Mesenchymal stem cell (in vitro differentiated cells and primary cell): ENCODE measurements around the gene ITIH5.
"Not testable (repeated sequence)": the region's sequence is repeated elsewhere in the genome, so short reads cannot be mapped to it uniquely, and the experiment has no call there.

Experiments used
- DNase-seq: peaks from one replicate; pipeline ENCODE4 v3.0.0-alpha.2; 2013
- H2AFZ ChIP-seq: one replicate; pipeline ENCODE4 v1.6.1; 2013; ENCODE audit warnings: low read depth, mild to moderate bottlenecking, control low read depth, inconsistent platforms, low read length, moderate library complexity
- H2AK5ac ChIP-seq: 2 replicates; pipeline ENCODE4 v1.6.1; 2013; ENCODE audit warnings: low read length, moderate library complexity, mild to moderate bottlenecking, inconsistent platforms; ENCODE audit not compliant: severe bottlenecking
- H2BK120ac ChIP-seq: one replicate; pipeline ENCODE4 v1.6.1; 2013; ENCODE audit warnings: low read depth, mild to moderate bottlenecking, inconsistent platforms, low read length, moderate library complexity
- H2BK12ac ChIP-seq, 2 experiments: one replicate each; pipeline ENCODE4 v1.6.1; 2013; ENCODE audit warnings: inconsistent platforms in 2 of 2, low read length in 2 of 2, mild to moderate bottlenecking in 2 of 2, moderate library complexity in 2 of 2, control low read depth in 1 of 2
- H2BK15ac ChIP-seq: one replicate; pipeline ENCODE4 v1.6.1; 2013; ENCODE audit warnings: mild to moderate bottlenecking, low read depth, inconsistent platforms; ENCODE audit not compliant: poor library complexity, severe bottlenecking
- H2BK5ac ChIP-seq: 2 replicates; pipeline ENCODE4 v1.6.1; 2013; ENCODE audit warnings: low read depth, mild to moderate bottlenecking, low read length, control low read depth, inconsistent platforms; ENCODE audit not compliant: poor library complexity, severe bottlenecking
- H3K14ac ChIP-seq, 2 experiments: one replicate each; pipeline ENCODE4 v1.6.1; 2013; ENCODE audit warnings: inconsistent platforms in 2 of 2, low read length in 2 of 2, control low read depth in 1 of 2, mild to moderate bottlenecking in 1 of 2, moderate library complexity in 1 of 2
- H3K18ac ChIP-seq, 2 experiments: one replicate each; pipeline ENCODE4 v1.6.1; 2013; ENCODE audit warnings: inconsistent platforms in 2 of 2, low read length in 2 of 2, control low read depth in 1 of 2, low read depth in 1 of 2, mild to moderate bottlenecking in 1 of 2
- H3K23ac ChIP-seq, 2 experiments: one replicate each; pipeline ENCODE4 v1.6.1; 2013; ENCODE audit warnings: inconsistent platforms in 2 of 2, low read length in 2 of 2, mild to moderate bottlenecking in 2 of 2, moderate library complexity in 2 of 2, control low read depth in 1 of 2
- H3K27ac ChIP-seq: 2 replicates; pipeline ENCODE4 v1.5.1; 2013; ENCODE audit warnings: mild to moderate bottlenecking, moderate library complexity, low read length, control low read depth, inconsistent platforms; ENCODE audit not compliant: poor library complexity, severe bottlenecking
- H3K27me3 ChIP-seq, 2 experiments: 2 replicates each; pipeline versions ENCODE4 v1.6.1 to v1.7.0; 2013; ENCODE audit warnings: low read length in 2 of 2, mild to moderate bottlenecking in 2 of 2, moderate library complexity in 2 of 2, control low read depth in 1 of 2, inconsistent platforms in 1 of 2; ENCODE audit not compliant: control insufficient read depth in 1 of 2, insufficient read depth in 1 of 2
- H3K36me3 ChIP-seq, 2 experiments: 2 replicates each; pipeline versions ENCODE4 v1.6.1 to v1.7.0; 2013; ENCODE audit warnings: low read length in 2 of 2, control low read depth in 1 of 2, inconsistent platforms in 1 of 2, low read depth in 1 of 2, mild to moderate bottlenecking in 1 of 2; ENCODE audit not compliant: insufficient read depth in 2 of 2, control insufficient read depth in 1 of 2
- H3K4ac ChIP-seq, 2 experiments: one replicate each; pipeline ENCODE4 v1.6.1; 2013; ENCODE audit warnings: inconsistent platforms in 2 of 2, low read length in 2 of 2, mild to moderate bottlenecking in 2 of 2, moderate library complexity in 2 of 2, control low read depth in 1 of 2, low read depth in 1 of 2
- H3K4me1 ChIP-seq: 2 replicates; pipeline ENCODE4 v1.6.1; 2013; ENCODE audit warnings: low read depth, low read length, control low read depth; ENCODE audit not compliant: control insufficient read depth, insufficient read depth
- H3K4me2 ChIP-seq: 2 replicates; pipeline ENCODE4 v1.6.1; 2013; ENCODE audit warnings: low read length, mild to moderate bottlenecking, inconsistent platforms; ENCODE audit not compliant: poor library complexity, severe bottlenecking
- H3K4me3 ChIP-seq, 2 experiments: 2 replicates each; pipeline versions ENCODE4 v1.5.1 to v1.7.0; 2013; ENCODE audit warnings: low read length in 2 of 2, mild to moderate bottlenecking in 2 of 2, control low read depth in 1 of 2, low read depth in 1 of 2; ENCODE audit not compliant: insufficient read depth in 1 of 2
- H3K79me1 ChIP-seq: replicated peaks from 2 replicates; pipeline ENCODE4 v1.6.1; 2013; ENCODE audit warnings: mild to moderate bottlenecking, control low read depth, low read length, inconsistent platforms; ENCODE audit not compliant: poor library complexity, severe bottlenecking
- H3K9ac ChIP-seq: 2 replicates; pipeline ENCODE4 v1.7.0; 2013; ENCODE audit warnings: mild to moderate bottlenecking, low read length, moderate library complexity
- H3K9me3 ChIP-seq: 2 replicates; pipeline ENCODE4 v1.7.0; 2013; ENCODE audit warnings: mild to moderate bottlenecking, low read length; ENCODE audit not compliant: control insufficient read depth
- H4K8ac ChIP-seq: one replicate; pipeline ENCODE4 v1.6.1; 2013; ENCODE audit warnings: inconsistent platforms, mild to moderate bottlenecking, low read length, moderate library complexity
- H4K91ac ChIP-seq: one replicate; pipeline ENCODE4 v1.6.1; 2013; ENCODE audit warnings: mild to moderate bottlenecking, low read length, inconsistent platforms
- WGBS: methylation state at CpG from one replicate; pipeline ENCODE4 v1.1.7; 2013; ENCODE audit warnings: mixed read lengths; 5-methylcytosine and 5-hydroxymethylcytosine counted together

The ITIH5 gene

DNA sequence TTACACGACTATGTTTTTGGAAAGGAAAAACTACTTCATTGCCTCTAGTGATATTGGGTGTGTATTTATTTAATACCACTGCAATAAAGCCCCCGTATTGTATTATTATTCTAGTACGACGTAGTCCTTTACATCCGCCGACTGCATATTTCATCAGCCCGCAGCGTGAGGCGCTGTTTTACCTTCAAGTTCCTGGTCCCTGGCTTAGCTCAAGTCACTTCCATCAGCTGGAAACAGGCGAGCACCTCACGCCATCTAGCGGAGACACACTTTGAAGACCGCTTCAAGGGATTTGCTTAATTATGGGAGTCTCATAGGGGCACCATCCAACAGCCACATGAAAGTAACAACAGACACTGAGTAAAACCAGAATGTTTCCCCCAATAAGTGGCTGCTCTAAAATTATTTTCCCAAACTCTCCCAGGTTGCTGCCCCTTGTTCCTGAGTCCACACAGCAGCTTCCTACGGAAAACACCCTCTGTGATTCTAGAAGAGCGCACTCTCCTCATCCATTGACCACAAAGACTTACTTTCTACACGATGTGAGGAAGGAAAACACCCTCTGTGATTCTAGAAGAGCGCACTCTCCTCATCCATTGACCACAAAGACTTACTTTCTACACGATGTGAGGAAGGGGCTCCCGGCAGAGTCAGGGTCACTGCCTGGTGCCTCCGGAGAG is 20.6 kb upstream of the ITIH5 start:
- Histone ChIP-seq H3K4me2 (no peak overlapping the region), H2AK5ac (no peak overlapping the region), H3K27ac (no peak overlapping the region), H3K23ac (no peak overlapping the region), H2BK15ac (no peak overlapping the region), H2BK12ac (no peak overlapping the region), H4K91ac (no peak overlapping the region), H2BK120ac (no peak overlapping the region), H3K14ac (no peak overlapping the region), H3K27me3 (peaks cover 0 to 24% of the 10 kb centered on the region in 2 experiments), H2BK5ac (no peak overlapping the region), H3K18ac (no peak overlapping the region), H3K9ac (peak overlapping the region; percentile 24), H4K8ac (no peak overlapping the region), H3K79me1 (no peaks in the 10 kb centered on the region), H3K4me1 (no peaks in the 10 kb centered on the region), H2AFZ (no peak overlapping the region), H3K9me3 (peaks cover 7% of the 10 kb centered on the region), H3K4me3 (no peak overlapping the region), H3K36me3 (no peaks in the 10 kb centered on the region), H3K4ac (no peak overlapping the region)
- WGBS, result 30% methylated on average over 19 of the region's 20 CpGs
- peak; percentile 79 for DNase-seq

DNA sequence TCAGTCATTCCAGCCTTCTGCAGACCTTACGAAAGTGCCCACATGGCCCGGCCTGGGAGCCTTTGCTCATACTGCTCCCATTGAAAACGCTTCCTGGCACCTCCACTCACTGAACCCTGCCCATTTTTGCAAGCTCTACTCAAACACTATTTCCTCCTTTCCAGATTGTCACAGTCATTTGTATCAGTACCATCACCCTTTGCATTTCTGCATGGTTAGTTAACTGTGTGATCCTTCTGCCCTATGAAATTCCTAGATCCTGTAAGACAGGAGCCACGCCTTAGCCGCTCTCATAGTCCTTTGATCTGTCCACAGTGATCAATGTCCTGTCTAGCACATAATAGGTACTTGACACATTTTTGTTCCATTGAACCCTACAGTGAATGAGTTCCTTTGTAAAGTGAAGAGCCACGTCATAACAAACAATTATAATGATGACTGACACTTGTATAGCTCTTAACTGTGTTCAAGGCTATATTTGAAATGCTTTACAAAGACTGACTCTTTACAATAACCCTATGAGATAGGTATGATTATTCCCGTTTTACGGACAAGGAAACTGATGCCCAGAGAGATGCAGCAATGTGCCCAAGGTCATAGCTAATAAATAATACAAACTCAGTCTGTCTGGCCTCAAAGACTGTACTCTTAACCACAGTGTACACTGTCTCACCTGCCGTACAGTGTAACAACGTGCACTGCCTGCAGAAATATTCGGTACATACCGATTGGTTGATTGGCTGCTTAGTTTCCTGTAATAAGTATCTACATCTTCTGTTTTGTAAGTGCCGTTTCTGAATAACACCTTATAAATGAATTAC is 19.8 kb upstream of the ITIH5 start:
- H3K27me3 ChIP-seq, result peaks cover 0 to 25% of the 10 kb centered on the region in 2 experiments
- H3K23ac ChIP-seq, result no peak overlapping the region
- H3K9ac ChIP-seq, result peak overlapping the region; percentile 24
- no peak overlapping the region for H2BK15ac ChIP-seq
- H2AFZ ChIP-seq, result no peak overlapping the region
- H4K91ac ChIP-seq, result no peak overlapping the region
- no peaks in the 10 kb centered on the region for H3K4me1 ChIP-seq
- no peaks in the 10 kb centered on the region for H3K36me3 ChIP-seq
- no peak overlapping the region for H2BK120ac ChIP-seq
- H2AK5ac ChIP-seq, result no peak overlapping the region
- H4K8ac ChIP-seq, result no peak overlapping the region
- no peaks in the 10 kb centered on the region for H3K79me1 ChIP-seq
- no peak overlapping the region for H2BK12ac ChIP-seq
- H3K4me2 ChIP-seq, result no peak overlapping the region
- no peak overlapping the region for H3K4ac ChIP-seq
- H3K18ac ChIP-seq, result no peak overlapping the region
- no peak overlapping the region for H2BK5ac ChIP-seq
- H3K27ac ChIP-seq, result no peak overlapping the region
- DNase-seq, result no peak
- 87% methylated on average over 11 of the region's 13 CpGs for WGBS
- no peak overlapping the region for H3K4me3 ChIP-seq
- H3K9me3 ChIP-seq, result peaks cover 7% of the 10 kb centered on the region
- no peak overlapping the region for H3K14ac ChIP-seq

DNA sequence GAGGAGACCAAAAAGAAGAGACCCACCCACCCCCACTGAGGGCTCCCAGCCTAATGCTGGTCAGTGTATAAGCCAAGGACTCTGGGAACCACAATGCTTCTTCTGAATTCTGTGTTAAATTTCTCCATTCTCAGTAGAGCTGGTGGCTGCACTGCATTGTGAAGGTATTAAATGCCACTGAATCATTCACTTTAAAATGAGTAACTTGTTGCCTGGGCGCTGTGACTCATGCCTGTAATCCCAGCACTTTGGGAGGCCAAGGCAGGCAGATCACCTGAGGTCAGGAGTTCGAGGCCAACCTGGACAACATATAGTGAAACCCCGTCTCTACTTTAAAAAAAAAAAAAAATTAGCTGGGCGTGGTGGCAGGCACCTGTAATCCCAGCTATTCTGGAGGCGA is 13.3 kb upstream of the ITIH5 start:
- not testable (repeated sequence) for H3K14ac ChIP-seq, H3K36me3 ChIP-seq, H3K27ac ChIP-seq, H2BK5ac ChIP-seq, H3K18ac ChIP-seq, H3K4me1 ChIP-seq, H3K9ac ChIP-seq, H4K91ac ChIP-seq, H3K4me2 ChIP-seq, H3K9me3 ChIP-seq, H2AK5ac ChIP-seq, H2AFZ ChIP-seq, H2BK12ac ChIP-seq, H2BK15ac ChIP-seq, DNase-seq, H3K79me1 ChIP-seq, H3K23ac ChIP-seq, H4K8ac ChIP-seq, H3K4me3 ChIP-seq, H3K4ac ChIP-seq, H2BK120ac ChIP-seq
- peaks cover 0 to 32% of the 10 kb centered on the region in 2 experiments for H3K27me3 ChIP-seq
- 84% methylated on average over 4 of the region's 5 CpGs for WGBS

DNA sequence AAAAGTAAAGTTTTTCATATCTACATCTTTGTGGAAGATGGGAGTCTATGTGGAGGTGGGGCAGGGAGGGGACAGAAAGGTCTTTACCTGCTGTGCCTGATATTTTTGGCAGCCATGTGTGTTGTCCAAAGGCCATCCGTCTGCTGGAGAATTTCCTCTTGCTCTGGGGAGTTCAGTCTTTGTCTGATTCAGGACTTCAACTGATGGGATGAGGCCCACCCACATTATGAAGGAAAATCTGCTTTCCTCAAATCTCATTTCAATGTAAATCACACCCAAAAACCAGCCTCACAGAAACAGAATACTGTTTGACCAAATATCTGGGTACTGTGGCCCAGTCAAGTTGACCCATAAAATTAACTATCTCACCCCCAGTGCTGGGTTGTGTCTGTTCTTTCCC is 12.5 kb upstream of the ITIH5 start:
- no peaks in the 10 kb centered on the region for H3K36me3 ChIP-seq
- no peak overlapping the region for H3K23ac ChIP-seq
- DNase-seq, result no peak
- H3K27me3 ChIP-seq, result peaks cover 0 to 30% of the 10 kb centered on the region in 2 experiments
- WGBS, result 100% methylated on average over 1 of the region's 1 CpG
- peaks cover 7% of the 10 kb centered on the region for H3K9me3 ChIP-seq
- no peak overlapping the region for H3K18ac ChIP-seq
- no peak overlapping the region for H2BK12ac ChIP-seq
- H3K9ac ChIP-seq, result no peak overlapping the region
- H4K91ac ChIP-seq, result no peak overlapping the region
- H2AK5ac ChIP-seq, result no peak overlapping the region
- no peak overlapping the region for H3K14ac ChIP-seq
- no peak overlapping the region for H2BK120ac ChIP-seq
- no peak overlapping the region for H2BK5ac ChIP-seq
- no peaks in the 10 kb centered on the region for H3K79me1 ChIP-seq
- no peak overlapping the region for H3K4me3 ChIP-seq
- H2BK15ac ChIP-seq, result no peak overlapping the region
- no peak overlapping the region for H3K27ac ChIP-seq
- no peak overlapping the region for H3K4ac ChIP-seq
- no peaks in the 10 kb centered on the region for H3K4me1 ChIP-seq
- no peak overlapping the region for H3K4me2 ChIP-seq
- no peak overlapping the region for H4K8ac ChIP-seq
- no peak overlapping the region for H2AFZ ChIP-seq
